GM12878 (cell line): Measurements from ENCODE around the gene HPSE2. TPM values are rescaled to one million over a fixed set of nuclear protein-coding genes. Genes with fewer than 3 reads are reported as not detected.

Experiments
- ATAC-seq: fragments of 200-7000 bp; cut with Tn5 transposase; 3 replicates; pipeline ENCODE4 v1.9.1; 2020; ENCODE audit warnings: mild to moderate bottlenecking, moderate library complexity
- BruUV-seq: library from RNA; stranded (reverse); fragments of 400-500 nt; replicated peaks from 2 replicates; lab custom pipeline; 2021; lab: Mats Ljungman, UMichigan
- CTCF ChIA-PET: fragments of 300-600 bp; sonication (Branson Sonifier 250); formaldehyde crosslinking; extraction: SDS; loops from one replicate; lab custom pipeline; 2021; ENCODE audit warnings: inconsistent platforms; lab: Yijun Ruan, JAX
- POLR2A ChIA-PET: fragments of 350-600 bp; formaldehyde crosslinking; extraction: SDS; loops from one replicate; lab custom pipeline; 2021; ENCODE audit warnings: inconsistent platforms; lab: Charles Lee
- RAD21 ChIA-PET: fragments of 300-600 bp; sonication (Branson Sonifier 250); formaldehyde crosslinking; loops from one replicate; lab custom pipeline; 2023; ENCODE audit warnings: antibody characterized with exemption; ENCODE audit not compliant: unreplicated experiment; lab: Charles Lee
- SMC1A ChIA-PET: fragments of 300-600 bp; sonication (Branson Sonifier 250); formaldehyde crosslinking; loops from one replicate; lab custom pipeline; 2023; ENCODE audit not compliant: unreplicated experiment, uncharacterized antibody; lab: Charles Lee
- DNase-seq: peaks from one replicate; pipeline ENCODE4 v3.0.0-alpha.2; 2011; ENCODE audit warnings: low read depth, low spot score
- FAIRE-seq: peaks from 3 replicates; lab custom pipeline; 2011; peaks lifted over from hg19 to GRCh38; lab: Jason Lieb, UNC
- H2AFZ ChIP-seq: 2 replicates; pipeline ENCODE4 v1.6.0; 2011; ENCODE audit warnings: low read depth, low read length, control low read depth; ENCODE audit not compliant: control insufficient read depth
- H3K27ac ChIP-seq: 2 replicates; pipeline ENCODE4 v1.5.1; 2011; ENCODE audit warnings: control low read depth; ENCODE audit not compliant: control insufficient read depth, insufficient read depth
- H3K27me3 ChIP-seq, 2 experiments: replicated peaks in 1 of 2; 2 replicates each; pipeline versions ENCODE4 v1.6.0 to v1.6.1; 2011; ENCODE audit warnings: low read length in 1 of 2; ENCODE audit not compliant: control insufficient read depth in 2 of 2, insufficient read depth in 2 of 2
- H3K36me3 ChIP-seq, 2 experiments: 2 replicates each; pipeline ENCODE4 v1.5.1; 2011; ENCODE audit warnings: low read length in 1 of 2; ENCODE audit not compliant: control insufficient read depth in 2 of 2, insufficient read depth in 2 of 2
- H3K4me1 ChIP-seq: 2 replicates; pipeline ENCODE4 v1.6.1; 2011; ENCODE audit warnings: mild to moderate bottlenecking, low read length, moderate library complexity, mixed read lengths; ENCODE audit not compliant: control insufficient read depth, insufficient read depth
- H3K4me2 ChIP-seq: 2 replicates; pipeline ENCODE4 v1.6.0; 2011; ENCODE audit warnings: control low read depth; ENCODE audit not compliant: control insufficient read depth, insufficient read depth
- H3K4me3 ChIP-seq: fragments of 200-600 bp; sonication (generic); 2 replicates; pipeline ENCODE4 v1.5.1; 2016
- H3K79me2 ChIP-seq: 2 replicates; pipeline ENCODE4 v1.6.0; 2011; ENCODE audit warnings: low read length; ENCODE audit not compliant: control insufficient read depth, insufficient read depth
- H3K9ac ChIP-seq: 2 replicates; pipeline ENCODE4 v1.8.0; 2011; ENCODE audit warnings: low read length, control low read depth, mixed read lengths; ENCODE audit not compliant: control insufficient read depth, insufficient read depth
- H3K9me3 ChIP-seq: replicated peaks from 3 replicates; pipeline ENCODE4 v1.5.1; 2011; ENCODE audit warnings: mild to moderate bottlenecking, low read length; ENCODE audit not compliant: control insufficient read depth, insufficient read depth
- H4K20me1 ChIP-seq: 2 replicates; pipeline ENCODE4 v1.6.0; 2011; ENCODE audit not compliant: control insufficient read depth, insufficient read depth
- CBX5 ChIP-seq: sonication (generic); IDR thresholded peaks from 2 replicates; pipeline ENCODE4 v1.6.1; 2016; ENCODE audit warnings: low read depth, moderate library complexity, mild to moderate bottlenecking, inconsistent platforms
- DPF2 ChIP-seq: fragments of 450-650 bp; IDR thresholded peaks from 2 replicates; pipeline ENCODE4 v1.6.1; 2017; ENCODE audit warnings: mild to moderate bottlenecking
- ELK1 ChIP-seq: IDR thresholded peaks from 2 replicates; pipeline ENCODE4 v1.6.1; 2012; ENCODE audit warnings: low read depth, low read length, improper control_type of control experiment
- KAT2A ChIP-seq: conservative IDR thresholded peaks from 2 replicates; pipeline ENCODE4 v1.6.1; 2011; ENCODE audit warnings: low read depth, low read length; ENCODE audit not compliant: control insufficient read depth
- KLF5 ChIP-seq: fragments of 450-650 bp; IDR thresholded peaks from 2 replicates; pipeline ENCODE4 v1.6.1; 2014; ENCODE audit warnings: mild to moderate bottlenecking; ENCODE audit not compliant: partially characterized antibody
- MTA2 ChIP-seq: fragments of 450-650 bp; IDR thresholded peaks from 2 replicates; pipeline ENCODE4 v1.6.1; 2016; ENCODE audit warnings: low read depth, mild to moderate bottlenecking, moderate library complexity
- NFYB ChIP-seq: IDR thresholded peaks from 2 replicates; pipeline ENCODE4 v1.6.1; 2011; ENCODE audit warnings: low read depth, mild to moderate bottlenecking, low read length, improper control_type of control experiment, moderate library complexity; ENCODE audit not compliant: insufficient read depth
- NR2C2 ChIP-seq: IDR thresholded peaks from 2 replicates; pipeline ENCODE4 v1.6.1; 2011; ENCODE audit warnings: borderline replicate concordance, low read depth; ENCODE audit not compliant: control insufficient read depth, insufficient read length
- RUNX3 ChIP-seq: IDR thresholded peaks from 2 replicates; pipeline ENCODE4 v1.6.1; 2012; ENCODE audit warnings: low read length, inconsistent platforms
- SIN3A ChIP-seq: IDR thresholded peaks from 2 replicates; pipeline ENCODE4 v1.6.1; 2012; ENCODE audit warnings: low read depth, low read length, improper control_type of control experiment
- SMAD5 ChIP-seq: IDR thresholded peaks from 2 replicates; pipeline ENCODE4 v1.6.1; 2016; ENCODE audit warnings: antibody characterized with exemption, low read depth
- SMARCA5 ChIP-seq: fragments of 450-650 bp; IDR thresholded peaks from 2 replicates; pipeline ENCODE4 v1.6.1; 2017; ENCODE audit warnings: mild to moderate bottlenecking
- TARDBP ChIP-seq: IDR thresholded peaks from 2 replicates; pipeline ENCODE4 v1.6.1; 2016; ENCODE audit warnings: borderline replicate concordance
- ZNF622 ChIP-seq: fragments of 450-650 bp; IDR thresholded peaks from 2 replicates; pipeline ENCODE4 v1.6.1; 2017; ENCODE audit warnings: mild to moderate bottlenecking, inconsistent platforms
- WGBS: methylation state at CpG from one replicate; pipeline ENCODE4 v1.1.6; 2016; ENCODE audit warnings: low lambda C conversion rate; ENCODE audit not compliant: insufficient replicate concordance, insufficient coverage; ENCODE audit errors: missing lambda C conversion rate; 5-methylcytosine and 5-hydroxymethylcytosine counted together
- in situ Hi-C: fragments of 300-500 bp; cut with MboI; formaldehyde crosslinking; loops from 9 replicates; pipeline ENCODE4 v1.14.3; 2018; ENCODE audit warnings: mixed read lengths
- intact Hi-C: fragments of 100-400 bp; cut with micrococcal nuclease; formaldehyde crosslinking; loops from one replicate; pipeline ENCODE4 v1.14.2; 2022; ENCODE audit not compliant: unreplicated experiment
- polyA plus RNA-seq, 11 experiments: library from polyadenylated mRNA; depleted of rRNA in 4 of 11; unstranded in 6 of 11; stranded (reverse) in 5 of 11; fragments of >200 nt; fragmentation: Nextera tagmentation in 4 of 11; fragmentation: Illumina TruSeq in 1 of 11; extraction: Ambion mirVana in 4 of 11; extraction: Trizol in 1 of 11; gene quantifications; 1 replicate in 1 of 11; 2 replicates in 10 of 11; pipeline versions ENCODE4 v1.2.1 to v1.2.3, GENCODE V29; 2011 to 2016; ENCODE audit warnings: inconsistent platforms in 2 of 11, missing spikeins in 2 of 11, low read depth in 1 of 11
- total RNA-seq, 4 experiments: library from RNA; depleted of rRNA in 3 of 4; stranded (reverse); fragments of >200 nt in 3 of 4; fragmentation: Illumina TruSeq in 1 of 4; extraction: Trizol in 1 of 4; gene quantifications; 2 replicates each; pipeline versions ENCODE4 v1.2.1 to v1.2.3, GENCODE V29; 2013 to 2021
- TF ChIP-seq, protein P1 (sequence below): fragments of 450-650 bp; IDR thresholded peaks from 2 replicates; pipeline ENCODE4 v1.6.1; 2017; ENCODE audit warnings: mild to moderate bottlenecking, low read depth, inconsistent platforms; ENCODE audit not compliant: poor library complexity, severe bottlenecking

HPSE2 gene
- total and polyA plus RNA-seq, 10 of the 15 experiments (the other 5 are each of a cell fraction or from before 2014, with no cell fraction given), result 0.06 TPM; not detected in 9

DNA sequence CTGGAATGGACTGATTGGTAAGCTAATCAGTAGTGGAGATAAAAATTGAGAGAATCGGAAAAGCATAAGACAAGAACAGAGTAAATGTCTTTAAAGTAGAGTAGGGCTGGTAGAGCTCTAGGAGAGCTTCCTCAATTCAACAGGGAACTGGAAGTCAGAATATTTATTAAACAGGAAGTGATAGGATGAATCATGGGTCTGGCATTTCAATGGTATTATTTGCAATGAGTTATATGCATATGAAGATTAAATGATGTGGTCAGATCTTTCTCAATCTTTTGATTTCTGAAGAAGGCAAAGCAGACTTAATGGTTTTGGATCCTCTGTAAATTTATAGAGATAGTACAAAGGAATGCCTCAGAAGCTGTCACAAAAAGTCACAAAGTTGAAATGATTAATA lies 349.0 kb downstream of the HPSE2 start:
- ChIA-PET CTCF (no interaction called here), POLR2A (no interaction called here), SMC1A (interaction anchor here (1.5 kb wide), 1 partner anchor 10 kb away, joined by 3 read pairs; no protein-coding TSS in a partner anchor), RAD21 (no interaction called here)
- Histone ChIP-seq H3K27ac (no peak overlapping the region), H2AFZ (no peak overlapping the region), H3K9me3 (no peaks in the 10 kb centered on the region), H3K4me1 (no peaks in the 10 kb centered on the region), H3K79me2 (no peaks in the 10 kb centered on the region), H3K4me3 (no peak overlapping the region), H3K36me3 (no peaks in the 10 kb centered on the region), H3K9ac (no peak overlapping the region), H3K27me3 (no peaks in the 10 kb centered on the region), H4K20me1 (no peaks in the 10 kb centered on the region), H3K4me2 (no peak overlapping the region)
- ATAC-seq (no peak), DNase-seq (no peak), FAIRE-seq (no peak)
- intact Hi-C loops, result no loop called here
- TF ChIP-seq CBX5, result no peak
- no peak for TF ChIP-seq NFYB
- BruUV-seq, result no TSS peak
- in situ Hi-C loops, result no loop called here
- 38% methylated on average over 1 of the region's 1 CpG for WGBS

- no peak for TF ChIP-seq SMAD5
- no peak for TF ChIP-seq ZNF622
- TF ChIP-seq TARDBP, result no peak
- no peak for TF ChIP-seq SMARCA5
- TF ChIP-seq KLF5, result no peak
- TF ChIP-seq MTA2, result no peak
- TF ChIP-seq, protein P1, sequence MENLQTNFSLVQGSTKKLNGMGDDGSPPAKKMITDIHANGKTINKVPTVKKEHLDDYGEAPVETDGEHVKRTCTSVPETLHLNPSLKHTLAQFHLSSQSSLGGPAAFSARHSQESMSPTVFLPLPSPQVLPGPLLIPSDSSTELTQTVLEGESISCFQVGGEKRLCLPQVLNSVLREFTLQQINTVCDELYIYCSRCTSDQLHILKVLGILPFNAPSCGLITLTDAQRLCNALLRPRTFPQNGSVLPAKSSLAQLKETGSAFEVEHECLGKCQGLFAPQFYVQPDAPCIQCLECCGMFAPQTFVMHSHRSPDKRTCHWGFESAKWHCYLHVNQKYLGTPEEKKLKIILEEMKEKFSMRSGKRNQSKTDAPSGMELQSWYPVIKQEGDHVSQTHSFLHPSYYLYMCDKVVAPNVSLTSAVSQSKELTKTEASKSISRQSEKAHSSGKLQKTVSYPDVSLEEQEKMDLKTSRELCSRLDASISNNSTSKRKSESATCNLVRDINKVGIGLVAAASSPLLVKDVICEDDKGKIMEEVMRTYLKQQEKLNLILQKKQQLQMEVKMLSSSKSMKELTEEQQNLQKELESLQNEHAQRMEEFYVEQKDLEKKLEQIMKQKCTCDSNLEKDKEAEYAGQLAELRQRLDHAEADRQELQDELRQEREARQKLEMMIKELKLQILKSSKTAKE, result no peak
- no peak for TF ChIP-seq KAT2A
- TF ChIP-seq ELK1, result no peak
- TF ChIP-seq SIN3A, result no peak
- no peak for TF ChIP-seq DPF2
- TF ChIP-seq NR2C2, result no peak
- TF ChIP-seq RUNX3, result no peak
- Histone ChIP-seq H3K9ac (no peak overlapping the region), H3K9me3 (no peaks in the 10 kb centered on the region), H3K36me3 (no peaks in the 10 kb centered on the region), H4K20me1 (no peaks in the 10 kb centered on the region), H3K4me2 (no peak overlapping the region), H3K79me2 (no peaks in the 10 kb centered on the region), H3K27ac (no peak overlapping the region), H3K4me3 (no peak overlapping the region), H3K4me1 (no peaks in the 10 kb centered on the region), H2AFZ (no peak overlapping the region), H3K27me3 (no peaks in the 10 kb centered on the region)
- ChIA-PET RAD21 (no interaction called here), CTCF (no interaction called here), POLR2A (no interaction called here), SMC1A (no interaction called here)
- no TSS peak for BruUV-seq
- DNase-seq, result no peak
- FAIRE-seq, result no peak
- ATAC-seq, result no peak
- in situ Hi-C loops (no loop called here), intact Hi-C loops (no loop called here)
Measured at GRCh38 chr10:98885378-98885777, 350.3 kb downstream of the HPSE2 start.
